HepG2 (cell line): ENCODE measurements around the gene KCTD21. TPM values are rescaled to one million over a fixed set of nuclear protein-coding genes. Genes with fewer than 3 reads are reported as not detected.

Source experiments
- KIAA2018 ChIP-seq: sonication (generic); formaldehyde crosslinking; IDR thresholded peaks from 2 replicates; pipeline ENCODE4 v1.5.0; 2020; ENCODE audit warnings: mild to moderate bottlenecking, missing genetic modification reagents, borderline replicate concordance
- ZBTB1 ChIP-seq: sonication (generic); formaldehyde crosslinking; IDR thresholded peaks from 2 replicates; pipeline ENCODE4 v1.4.0; 2020; ENCODE audit warnings: missing genetic modification reagents, borderline replicate concordance
- polyA plus RNA-seq, 8 experiments: library from polyadenylated mRNA; depleted of rRNA in 3 of 8; stranded (reverse) in 7 of 8; unstranded in 1 of 8; fragments of >200 nt; fragmentation: Illumina TruSeq in 4 of 8; extraction: Trizol in 4 of 8; gene quantifications; 2 replicates each; pipeline versions ENCODE4 v1.2.1 to v1.2.3, GENCODE V29; 2011 to 2016; ENCODE audit warnings: low read depth in 4 of 8, missing spikeins in 1 of 8, mixed read lengths in 1 of 8; ENCODE audit not compliant: insufficient read depth in 1 of 8
- total RNA-seq, 5 experiments: library from RNA; depleted of rRNA; stranded (reverse); fragments of >200 nt; fragmentation: Illumina TruSeq; extraction: Trizol; gene quantifications; 2 replicates each; pipeline ENCODE4 v1.2.3, GENCODE V29; 2016; ENCODE audit warnings: low read depth in 1 of 5
- TF ChIP-seq, protein P1 (sequence below): sonication (generic); formaldehyde crosslinking; IDR thresholded peaks from 2 replicates; pipeline ENCODE4 v1.4.0; 2020; ENCODE audit warnings: missing genetic modification reagents; ENCODE audit errors: not compliant biosample characterization

Gene KCTD21
- total and polyA plus RNA-seq, 2 of the 13 experiments (the other 11 are each of a cell fraction or from before 2014, with no cell fraction given), result 3.1 to 13.5 TPM

DNA sequence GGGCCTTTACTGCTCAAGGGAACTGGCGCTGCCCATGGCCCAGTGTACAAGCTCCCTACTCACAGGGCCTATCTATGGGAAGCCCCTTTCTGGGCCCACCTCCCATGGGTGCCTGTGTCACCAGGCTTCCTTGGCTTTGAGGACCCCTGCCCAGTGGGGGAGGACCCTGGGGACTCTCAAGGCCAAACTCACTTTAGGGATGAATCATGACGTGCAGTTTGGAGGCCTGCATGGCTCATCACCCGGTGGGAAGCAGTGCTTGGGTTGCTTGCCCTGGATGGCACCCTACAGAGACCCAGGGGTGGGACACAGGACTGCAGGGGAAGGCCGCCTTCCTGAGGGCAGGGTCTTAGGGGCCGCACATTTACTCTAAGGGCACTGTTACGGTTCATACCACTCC, 16.5 kb downstream of the KCTD21 start (continued):
- TF ChIP-seq KIAA2018 (CRISPR knock-in tag), result no peak
- TF ChIP-seq, protein P1, sequence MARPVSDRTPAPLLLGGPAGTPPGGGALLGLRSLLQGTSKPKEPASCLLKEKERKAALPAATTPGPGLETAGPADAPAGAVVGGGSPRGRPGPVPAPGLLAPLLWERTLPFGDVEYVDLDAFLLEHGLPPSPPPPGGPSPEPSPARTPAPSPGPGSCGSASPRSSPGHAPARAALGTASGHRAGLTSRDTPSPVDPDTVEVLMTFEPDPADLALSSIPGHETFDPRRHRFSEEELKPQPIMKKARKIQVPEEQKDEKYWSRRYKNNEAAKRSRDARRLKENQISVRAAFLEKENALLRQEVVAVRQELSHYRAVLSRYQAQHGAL (CRISPR knock-in tag), result no peak
- TF ChIP-seq ZBTB1 (CRISPR knock-in tag), result no peak
